ENCODE results near the gene PEX7.

DNA sequence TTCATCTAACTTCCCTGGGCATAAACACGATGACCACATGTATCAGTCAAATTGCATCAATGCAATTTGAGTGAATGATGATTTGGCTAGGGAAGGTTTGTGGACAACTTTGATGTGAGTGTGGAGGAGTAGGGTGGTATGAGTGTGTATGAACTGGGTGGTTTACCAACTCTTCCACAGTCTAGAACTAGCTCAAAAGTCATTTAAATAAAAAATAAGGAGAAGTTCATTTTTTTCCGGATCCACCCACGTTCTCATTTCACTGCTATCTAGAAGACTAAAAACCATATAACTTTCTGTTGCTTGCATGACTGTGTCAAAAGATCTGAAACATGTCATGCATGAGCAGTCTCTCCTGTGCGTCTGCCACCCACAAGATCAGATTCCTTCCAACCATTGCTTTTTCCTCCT, 123.3 kb downstream of the PEX7 start:
- TF ChIP-seq, protein P1, sequence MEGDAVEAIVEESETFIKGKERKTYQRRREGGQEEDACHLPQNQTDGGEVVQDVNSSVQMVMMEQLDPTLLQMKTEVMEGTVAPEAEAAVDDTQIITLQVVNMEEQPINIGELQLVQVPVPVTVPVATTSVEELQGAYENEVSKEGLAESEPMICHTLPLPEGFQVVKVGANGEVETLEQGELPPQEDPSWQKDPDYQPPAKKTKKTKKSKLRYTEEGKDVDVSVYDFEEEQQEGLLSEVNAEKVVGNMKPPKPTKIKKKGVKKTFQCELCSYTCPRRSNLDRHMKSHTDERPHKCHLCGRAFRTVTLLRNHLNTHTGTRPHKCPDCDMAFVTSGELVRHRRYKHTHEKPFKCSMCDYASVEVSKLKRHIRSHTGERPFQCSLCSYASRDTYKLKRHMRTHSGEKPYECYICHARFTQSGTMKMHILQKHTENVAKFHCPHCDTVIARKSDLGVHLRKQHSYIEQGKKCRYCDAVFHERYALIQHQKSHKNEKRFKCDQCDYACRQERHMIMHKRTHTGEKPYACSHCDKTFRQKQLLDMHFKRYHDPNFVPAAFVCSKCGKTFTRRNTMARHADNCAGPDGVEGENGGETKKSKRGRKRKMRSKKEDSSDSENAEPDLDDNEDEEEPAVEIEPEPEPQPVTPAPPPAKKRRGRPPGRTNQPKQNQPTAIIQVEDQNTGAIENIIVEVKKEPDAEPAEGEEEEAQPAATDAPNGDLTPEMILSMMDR (conservative IDR thresholded peaks at IDR 0.05; ENCODE audit: low read length) = no peak
- TF ChIP-seq EZH2phosphoT487 (IDR thresholded peaks at IDR 0.05; ENCODE audit: borderline replicate concordance) = no peak

All from Loucy (cell line).